ENCODE results near the gene ERMN. TPM values are rescaled to one million over a fixed set of nuclear protein-coding genes. Genes with fewer than 3 reads are reported as not detected.

The ERMN gene
- total and polyA plus RNA-seq, 8 donors = 0.06 to 0.37 (median 0.23) TPM; not detected in 1

GRCh38 chr2:157322432-157322831 lies 3.2 kb downstream of the ERMN start:
- Histone ChIP-seq H3K36me3 (no peaks in the 10 kb centered on the region), H3K27me3 (no peaks in the 10 kb centered on the region), H3K9me3 (no peaks in the 10 kb centered on the region), H3K27ac (no peak overlapping the region), H3K4me3 (no peak overlapping the region), H3K4me1 (peaks cover 0 to 5% of the 10 kb centered on the region in 2 donors)
- DNase-seq (no peak), ATAC-seq (no peak)
- intact Hi-C loops (cut with DNase I) = no loop called here
- TF ChIP-seq, protein P1, sequence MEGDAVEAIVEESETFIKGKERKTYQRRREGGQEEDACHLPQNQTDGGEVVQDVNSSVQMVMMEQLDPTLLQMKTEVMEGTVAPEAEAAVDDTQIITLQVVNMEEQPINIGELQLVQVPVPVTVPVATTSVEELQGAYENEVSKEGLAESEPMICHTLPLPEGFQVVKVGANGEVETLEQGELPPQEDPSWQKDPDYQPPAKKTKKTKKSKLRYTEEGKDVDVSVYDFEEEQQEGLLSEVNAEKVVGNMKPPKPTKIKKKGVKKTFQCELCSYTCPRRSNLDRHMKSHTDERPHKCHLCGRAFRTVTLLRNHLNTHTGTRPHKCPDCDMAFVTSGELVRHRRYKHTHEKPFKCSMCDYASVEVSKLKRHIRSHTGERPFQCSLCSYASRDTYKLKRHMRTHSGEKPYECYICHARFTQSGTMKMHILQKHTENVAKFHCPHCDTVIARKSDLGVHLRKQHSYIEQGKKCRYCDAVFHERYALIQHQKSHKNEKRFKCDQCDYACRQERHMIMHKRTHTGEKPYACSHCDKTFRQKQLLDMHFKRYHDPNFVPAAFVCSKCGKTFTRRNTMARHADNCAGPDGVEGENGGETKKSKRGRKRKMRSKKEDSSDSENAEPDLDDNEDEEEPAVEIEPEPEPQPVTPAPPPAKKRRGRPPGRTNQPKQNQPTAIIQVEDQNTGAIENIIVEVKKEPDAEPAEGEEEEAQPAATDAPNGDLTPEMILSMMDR (IDR thresholded peaks at IDR 0.05) = no peak

- DNase-seq = no peak
- Histone ChIP-seq H3K4me3 (no peak overlapping the region), H3K9me3 (no peaks in the 10 kb centered on the region), H3K36me3 (no peaks in the 10 kb centered on the region), H3K27ac (no peak overlapping the region), H3K27me3 (no peaks in the 10 kb centered on the region), H3K4me1 (peaks cover 0 to 3% of the 10 kb centered on the region in 2 donors)
- ATAC-seq = peak; percentile 30
- intact Hi-C loops (cut with DNase I) = no loop called here
- TF ChIP-seq, protein P1 (IDR thresholded peaks at IDR 0.05) = no peak
These were observed 4.2 kb downstream of the ERMN start for GRCh38 chr2:157321466-157321865.

DNA sequence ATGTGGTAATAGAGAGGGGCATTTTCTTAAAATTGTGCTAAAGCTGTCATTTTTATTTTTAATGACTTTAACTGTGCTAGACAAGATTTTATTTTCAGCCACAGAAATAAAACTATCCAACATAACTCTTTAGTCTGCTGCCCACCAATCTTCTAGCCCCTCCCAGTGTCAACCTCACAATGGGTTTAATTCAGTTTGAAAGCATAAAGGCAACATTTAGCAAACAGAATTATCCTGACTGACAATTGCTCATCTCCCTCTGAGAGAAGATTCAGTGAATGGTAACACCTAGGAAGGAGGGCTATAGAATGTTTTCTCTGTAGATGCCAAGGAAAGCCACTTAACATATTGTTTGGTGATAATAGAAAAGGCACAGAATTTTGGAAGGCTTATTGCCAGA lies 5.2 kb downstream of the ERMN start:
- H3K36me3 ChIP-seq = no peaks in the 10 kb centered on the region
- H3K4me1 ChIP-seq = peaks cover 0 to 3% of the 10 kb centered on the region in 2 donors
- H3K27ac ChIP-seq = no peak overlapping the region
- no peaks in the 10 kb centered on the region for H3K9me3 ChIP-seq
- ATAC-seq (no peak), DNase-seq (no peak)
- TF ChIP-seq, protein P1 (IDR thresholded peaks at IDR 0.05) = no peak
- no peaks in the 10 kb centered on the region for H3K27me3 ChIP-seq
- intact Hi-C loops (cut with DNase I) = no loop called here
- no peak overlapping the region for H3K4me3 ChIP-seq

DNA sequence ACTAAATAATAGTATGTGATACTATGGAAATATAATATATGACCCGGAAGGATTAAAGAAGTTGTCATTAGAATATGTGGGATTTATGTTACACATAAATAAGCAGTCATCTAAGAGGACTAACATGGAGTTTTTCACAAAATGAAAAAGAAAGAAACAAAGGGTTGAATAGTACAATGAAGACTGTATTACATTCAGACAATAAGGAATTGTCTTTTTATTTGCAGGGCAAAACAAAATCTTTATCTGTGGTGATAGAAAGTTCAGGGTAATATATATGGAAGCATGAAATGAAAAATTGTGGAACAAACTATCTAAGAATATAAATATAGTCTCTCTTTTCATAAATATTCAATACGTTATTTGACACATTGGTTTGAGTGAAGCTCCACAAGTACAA lies 5.8 kb downstream of the ERMN start:
- no peak for ATAC-seq
- intact Hi-C loops (cut with DNase I) = no loop called here

GRCh38 chr2:157318884-157319283 lies 6.7 kb downstream of the ERMN start:
- peaks cover 0 to 3% of the 10 kb centered on the region in 2 donors for H3K4me1 ChIP-seq
- ATAC-seq (no peak), DNase-seq (no peak)
- no peaks in the 10 kb centered on the region for H3K36me3 ChIP-seq
- TF ChIP-seq, protein P1 (IDR thresholded peaks at IDR 0.05) = no peak
- no peak overlapping the region for H3K4me3 ChIP-seq
- no peaks in the 10 kb centered on the region for H3K27me3 ChIP-seq
- H3K27ac ChIP-seq = no peak overlapping the region
- intact Hi-C loops (cut with DNase I) = no loop called here
- H3K9me3 ChIP-seq = no peaks in the 10 kb centered on the region

More for the DNA sequence above, 5.8 kb downstream of the ERMN start:
- TF ChIP-seq, protein P1 (IDR thresholded peaks at IDR 0.05) = no peak
- peaks cover 0 to 3% of the 10 kb centered on the region in 2 donors for H3K4me1 ChIP-seq
- H3K9me3 ChIP-seq = no peaks in the 10 kb centered on the region
- DNase-seq = no peak
- no peak overlapping the region for H3K27ac ChIP-seq
- H3K4me3 ChIP-seq = no peak overlapping the region
- no peaks in the 10 kb centered on the region for H3K36me3 ChIP-seq
- no peaks in the 10 kb centered on the region for H3K27me3 ChIP-seq
